GM21737 (cell line): Measurements from ENCODE around the gene DPYSL5.

Experiments
- ATAC-seq: cut with Tn5 transposase; IDR thresholded peaks from one replicate; pipeline ENCODE4 v1.9.1; 2021; ENCODE audit warnings: mild to moderate bottlenecking, moderate library complexity; ENCODE audit not compliant: unreplicated experiment

The DPYSL5 gene

GRCh38 chr2:26845021-26845420, 2.9 kb upstream of the DPYSL5 start:
- ATAC-seq = no peak

GRCh38 chr2:26846334-26847306, 1.3 kb upstream of the DPYSL5 start:
- ATAC-seq = no peak

GRCh38 chr2:26847307-26847654, 651 bp upstream of the DPYSL5 start:
- ATAC-seq = no peak

GRCh38 chr2:26848336-26849055, 564 bp downstream of the DPYSL5 start:
- ATAC-seq = no peak

- no peak for ATAC-seq
These were observed 1.4 kb downstream of the DPYSL5 start for GRCh38 chr2:26849056-26849999.

- no peak for ATAC-seq
These were observed 2.1 kb downstream of the DPYSL5 start for GRCh38 chr2:26850000-26850431.

GRCh38 chr2:26850505-26850904, 2.6 kb downstream of the DPYSL5 start:
- ATAC-seq = no peak

GRCh38 chr2:26852405-26853306, 4.7 kb downstream of the DPYSL5 start:
- ATAC-seq = no peak

- no peak for ATAC-seq
These were observed 5.8 kb downstream of the DPYSL5 start for GRCh38 chr2:26853751-26854150.

- no peak for ATAC-seq
These were observed 6.4 kb downstream of the DPYSL5 start for GRCh38 chr2:26854283-26854827.

GRCh38 chr2:26855466-26855865, 7.5 kb downstream of the DPYSL5 start:
- no peak for ATAC-seq

- no peak for ATAC-seq
These were observed 11.7 kb downstream of the DPYSL5 start for GRCh38 chr2:26859622-26860021.

GRCh38 chr2:26860211-26860850, 12.4 kb downstream of the DPYSL5 start:
- no peak for ATAC-seq

GRCh38 chr2:26861610-26862224, 13.8 kb downstream of the DPYSL5 start:
- ATAC-seq = no peak

GRCh38 chr2:26864226-26864625, 16.3 kb downstream of the DPYSL5 start:
- no peak for ATAC-seq

- no peak for ATAC-seq
These were observed 16.7 kb downstream of the DPYSL5 start for GRCh38 chr2:26864646-26865045.

GRCh38 chr2:26870585-26871095, 22.7 kb downstream of the DPYSL5 start:
- ATAC-seq = no peak

GRCh38 chr2:26873286-26873983, 25.5 kb downstream of the DPYSL5 start:
- no peak for ATAC-seq
